IPS-NIHi7 (cell line): ENCODE results near the gene INSYN1.

Experiments used
- DNase-seq: peaks from one replicate; pipeline ENCODE4 v3.0.0; 2012; ENCODE audit warnings: mixed read lengths; ENCODE audit errors: extremely low spot score

The INSYN1 gene

DNA sequence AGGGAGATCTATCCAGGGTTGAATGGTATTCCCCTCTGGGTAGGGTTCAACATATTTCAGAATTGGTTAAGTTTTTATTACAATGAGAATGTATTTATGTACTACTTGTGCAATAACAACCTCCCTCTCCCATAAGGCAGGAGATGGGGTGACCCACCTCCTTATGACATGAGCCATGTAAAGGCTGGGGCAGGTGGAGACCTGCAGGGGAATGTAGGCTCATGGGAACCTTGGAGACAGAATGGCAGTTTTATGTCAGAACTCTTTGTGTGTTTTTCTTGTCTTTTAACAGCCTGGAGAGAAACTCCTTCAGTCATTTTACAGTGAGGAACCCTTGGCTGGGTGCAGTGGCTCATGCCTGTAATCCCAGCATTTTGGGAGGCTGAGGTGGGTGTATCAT is 24.6 kb upstream of the INSYN1 start:
- DNase-seq, result no peak

- DNase-seq, result no peak
Observed at GRCh38 chr15:73773428-73773827, 20.3 kb upstream of the INSYN1 start.

DNA sequence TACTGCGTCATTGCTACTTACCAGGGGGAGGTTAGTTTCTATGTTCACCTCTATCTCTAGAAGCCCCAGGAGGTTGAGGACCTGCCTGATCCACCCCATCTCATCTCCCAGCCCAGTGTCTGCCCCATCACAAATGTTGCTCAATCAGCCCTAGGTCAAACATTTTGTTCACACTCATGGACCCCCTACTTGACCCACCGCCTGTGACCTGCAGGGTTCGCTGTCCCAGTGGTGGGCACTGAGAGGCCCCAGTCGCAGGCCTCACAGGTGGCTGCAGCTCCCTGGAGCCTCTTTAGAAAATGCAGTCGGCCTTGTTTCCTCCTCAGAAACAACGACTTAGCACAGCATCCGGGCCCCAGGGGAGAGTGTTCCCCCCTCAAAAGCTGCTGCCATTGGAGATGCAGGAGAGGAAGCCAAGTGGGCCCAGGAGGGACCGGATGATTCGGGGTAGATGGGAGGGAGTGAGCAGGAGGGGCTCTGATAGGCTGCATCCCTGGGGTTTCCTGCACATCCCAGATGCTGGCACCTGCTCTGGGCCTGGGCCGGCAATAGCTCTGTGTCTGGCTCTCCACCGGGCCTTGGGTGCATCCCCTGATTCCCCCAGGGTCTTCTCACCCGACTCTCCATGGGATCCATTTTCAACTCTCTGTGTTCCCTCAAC is 18.4 kb upstream of the INSYN1 start:
- DNase-seq, result peak; percentile 60

GRCh38 chr15:73770050-73770449 is 16.9 kb upstream of the INSYN1 start:
- DNase-seq, result no peak

DNA sequence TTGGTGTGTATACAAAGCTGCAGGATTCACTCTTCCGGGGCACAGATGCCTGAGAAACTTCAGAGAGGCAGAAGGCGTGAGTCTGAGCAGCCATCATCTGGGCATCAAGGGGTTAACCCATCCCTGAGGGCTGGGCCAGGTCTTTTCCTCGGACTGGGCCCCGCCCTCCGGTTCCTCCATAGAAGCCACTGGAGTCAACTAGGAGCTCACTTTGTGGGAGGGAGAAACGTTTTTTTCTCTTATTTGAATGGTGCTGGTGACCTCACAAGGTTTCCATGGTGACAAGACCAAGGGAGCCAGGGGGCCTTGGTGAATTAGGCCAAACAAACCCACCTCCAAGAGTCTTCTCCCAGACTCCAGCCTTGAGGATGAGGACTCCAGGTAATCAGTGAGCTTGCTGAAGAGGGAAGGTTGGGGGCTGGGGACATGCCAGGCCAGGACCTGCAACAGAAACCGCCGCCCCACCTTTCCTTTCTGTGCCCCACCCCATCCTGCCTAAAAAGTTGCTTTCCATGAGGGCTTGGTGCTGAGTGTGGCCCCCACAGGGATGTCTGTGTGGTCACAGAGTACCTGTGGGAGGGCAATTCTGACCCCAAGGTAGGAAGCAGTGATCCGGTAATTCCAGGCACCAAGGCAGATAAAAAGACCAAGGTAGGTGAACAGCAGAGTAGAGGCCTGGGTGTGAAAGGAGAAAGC is 14.8 kb upstream of the INSYN1 start:
- peak; percentile 79 for DNase-seq

GRCh38 chr15:73766598-73766997 is 13.4 kb upstream of the INSYN1 start:
- DNase-seq, result no peak

- DNase-seq, result no peak
Observed at GRCh38 chr15:73765778-73766177, 12.6 kb upstream of the INSYN1 start.

- DNase-seq, result no peak
Observed at GRCh38 chr15:73763931-73764330, 10.8 kb upstream of the INSYN1 start.

GRCh38 chr15:73760330-73761329 is 7.5 kb upstream of the INSYN1 start:
- DNase-seq, result no peak

DNA sequence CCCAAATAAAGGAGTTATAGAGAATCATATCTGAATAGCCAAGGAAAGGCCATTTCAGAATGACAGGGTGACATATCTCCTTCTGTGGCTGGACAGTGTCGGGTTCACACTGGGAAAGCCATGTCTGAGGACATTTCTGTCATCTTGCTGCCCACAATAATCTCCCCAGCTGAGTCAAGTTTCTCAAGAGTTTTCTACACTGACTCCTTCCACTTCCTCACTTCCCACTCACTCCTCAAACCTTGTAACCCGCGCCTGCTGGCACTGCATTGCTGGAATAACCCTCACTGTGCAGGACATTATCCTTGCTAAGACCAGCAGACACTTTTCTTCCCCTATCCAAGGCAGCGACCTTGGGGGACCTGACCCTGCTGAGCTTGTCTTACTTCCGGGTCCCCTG is 5.3 kb upstream of the INSYN1 start:
- no peak for DNase-seq

GRCh38 chr15:73757571-73757970 is 4.4 kb upstream of the INSYN1 start:
- no peak for DNase-seq

GRCh38 chr15:73756947-73757513 is 3.9 kb upstream of the INSYN1 start:
- no peak for DNase-seq

DNA sequence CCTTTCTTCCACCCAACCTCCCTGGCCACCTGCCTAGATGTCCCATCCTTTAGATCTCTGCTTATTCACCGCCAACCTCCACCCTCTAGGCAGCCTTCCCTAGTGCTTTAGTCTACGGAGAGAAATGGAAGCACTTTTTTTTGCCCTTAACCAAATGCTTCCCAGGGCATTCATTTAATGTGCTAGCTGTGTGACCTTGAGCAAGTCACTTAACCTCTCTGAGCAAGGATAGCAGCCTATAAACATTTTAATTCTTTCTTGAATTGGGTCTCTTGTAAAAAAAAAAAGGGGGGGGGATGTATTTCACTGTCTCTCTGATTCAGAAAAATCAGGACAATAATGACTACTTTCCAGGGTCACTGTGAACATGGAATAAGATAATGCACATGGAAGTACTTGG is 3.2 kb upstream of the INSYN1 start:
- DNase-seq, result no peak

DNA sequence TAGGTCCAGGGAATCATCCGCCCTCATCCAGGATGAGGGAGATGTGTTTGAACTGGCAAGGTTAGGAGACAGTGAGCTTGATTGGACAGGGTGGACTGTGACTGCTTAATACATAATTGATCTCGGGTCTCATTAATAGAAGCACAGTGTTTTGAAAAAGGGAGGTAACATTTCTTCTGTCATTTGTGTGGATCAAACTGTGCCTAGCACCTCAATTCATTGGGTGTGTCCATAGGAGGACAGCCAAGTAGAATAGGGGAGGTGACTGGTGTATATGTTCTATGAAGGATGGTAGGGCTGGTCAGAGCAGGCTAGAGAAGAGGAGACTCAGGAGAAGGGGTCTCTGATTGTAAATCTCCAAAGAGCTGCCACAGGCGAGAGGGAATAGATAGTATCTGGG is 2.8 kb upstream of the INSYN1 start:
- DNase-seq, result no peak

- DNase-seq, result no peak
Observed at GRCh38 chr15:73755481-73755880, 2.3 kb upstream of the INSYN1 start.

DNA sequence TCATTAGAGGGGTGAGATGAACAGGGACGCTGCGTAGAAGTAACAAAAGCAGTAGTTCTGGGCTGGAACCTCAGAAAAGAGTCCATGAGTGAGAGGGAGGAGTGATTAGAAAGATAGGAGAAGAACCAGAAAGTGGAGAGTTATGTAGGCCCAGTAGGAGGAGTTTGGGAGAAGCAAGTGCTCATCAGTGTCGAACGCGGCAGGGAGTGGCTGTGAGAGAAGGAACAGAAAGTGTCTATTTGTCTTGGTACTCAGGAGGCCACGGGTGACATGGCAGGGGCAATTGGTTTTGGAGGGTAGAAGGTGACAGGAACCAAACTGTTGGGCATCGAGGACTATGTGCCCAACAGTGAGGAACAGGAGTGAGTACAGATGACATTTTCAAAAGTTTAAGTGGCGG is 1.3 kb upstream of the INSYN1 start:
- DNase-seq, result no peak

GRCh38 chr15:73752806-73753193 is 351 bp downstream of the INSYN1 start:
- peak; percentile 67 for DNase-seq

GRCh38 chr15:73751899-73752805 is 999 bp downstream of the INSYN1 start:
- DNase-seq, result no peak

- DNase-seq, result no peak
Observed at GRCh38 chr15:73751511-73751898, 1.6 kb downstream of the INSYN1 start.

DNA sequence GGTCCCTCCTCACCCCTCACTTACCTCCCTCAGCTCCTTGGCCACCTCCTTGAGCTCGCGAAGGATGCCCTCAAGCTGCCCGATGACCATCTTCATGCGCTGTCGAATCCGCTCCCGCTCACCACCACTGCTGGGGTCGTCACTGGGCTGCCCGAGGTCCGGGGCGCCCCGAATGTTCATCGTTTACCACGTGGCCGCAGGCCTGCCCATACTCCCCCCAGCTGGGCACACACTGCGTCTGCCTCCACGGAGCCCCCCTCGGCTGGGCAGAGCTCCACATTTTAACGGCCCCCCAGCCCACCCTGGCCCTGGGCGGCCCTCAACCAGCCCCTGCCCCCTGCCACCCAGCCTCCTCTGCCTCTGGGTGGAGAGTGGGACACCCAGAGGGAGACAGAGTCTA is 2.2 kb downstream of the INSYN1 start:
- no peak for DNase-seq

GRCh38 chr15:73750438-73750837 is 2.7 kb downstream of the INSYN1 start:
- DNase-seq, result no peak
